GM23248 (cell line): ENCODE measurements around the gene CFLAR.

Experiments used
- EZH2 ChIP-seq: fragments of 200-600 bp; sonication (generic); IDR thresholded peaks from 2 replicates; pipeline ENCODE4 v1.6.1; 2018; ENCODE audit warnings: antibody characterized with exemption, mild to moderate bottlenecking; ENCODE audit not compliant: insufficient read depth, poor library complexity, severe bottlenecking
- EZH2phosphoT487 ChIP-seq: fragments of 200-600 bp; sonication (generic); IDR thresholded peaks from 2 replicates; pipeline ENCODE4 v1.6.1; 2018; ENCODE audit warnings: antibody characterized with exemption, moderate library complexity, mild to moderate bottlenecking, low read depth; ENCODE audit not compliant: insufficient read depth

DNA sequence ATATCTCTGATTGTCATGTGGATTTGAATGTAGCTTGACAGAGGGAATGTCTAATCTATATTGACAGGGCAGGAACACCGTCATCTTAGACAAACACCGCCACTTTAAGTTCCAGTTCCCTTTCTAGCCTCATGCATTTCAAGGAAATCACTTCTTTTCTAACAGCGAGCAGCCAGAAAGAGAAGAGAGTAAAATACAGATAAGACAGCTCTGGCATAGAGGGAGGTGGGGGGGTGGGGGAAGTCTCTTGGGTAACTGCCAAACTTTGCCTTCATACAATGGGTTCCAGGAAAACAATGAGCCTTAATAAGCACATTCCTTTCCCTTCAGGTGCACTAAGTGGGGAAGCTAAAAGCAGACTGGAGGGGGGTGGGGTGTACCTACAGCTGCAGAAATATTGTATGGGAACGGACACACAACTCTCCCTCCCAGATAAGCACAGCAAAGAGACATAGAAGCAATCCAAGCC, 104.2 kb downstream of the CFLAR start:
- TF ChIP-seq EZH2 (no peak), EZH2phosphoT487 (no peak)
